HG02610 (cell line): ENCODE data around the gene CD19.
"Not testable (repeated sequence)": the region's sequence is repeated elsewhere in the genome, so short reads cannot be mapped to it uniquely, and the experiment has no call there.

Experiments used
- ATAC-seq: cut with Tn5 transposase; IDR thresholded peaks from one replicate; pipeline ENCODE4 v1.9.1; 2021; ENCODE audit warnings: mild to moderate bottlenecking, moderate library complexity; ENCODE audit not compliant: unreplicated experiment

The CD19 gene

GRCh38 chr16:28980330-28980729 lies 48.6 kb downstream of the CD19 start:
- not testable (repeated sequence) for ATAC-seq

- ATAC-seq, result no peak
These were observed 49.2 kb downstream of the CD19 start for GRCh38 chr16:28980929-28981328.

GRCh38 chr16:28981517-28981916 lies 49.7 kb downstream of the CD19 start:
- no peak for ATAC-seq

GRCh38 chr16:28982418-28982817 lies 50.6 kb downstream of the CD19 start:
- no peak for ATAC-seq

GRCh38 chr16:28982949-28983348 lies 51.2 kb downstream of the CD19 start:
- no peak for ATAC-seq

GRCh38 chr16:28983644-28984043 lies 51.9 kb downstream of the CD19 start:
- ATAC-seq, result no peak

- ATAC-seq, result no peak
These were observed 52.3 kb downstream of the CD19 start for GRCh38 chr16:28984091-28984490.

GRCh38 chr16:28984619-28985135 lies 52.9 kb downstream of the CD19 start, which contains the start of gene LAT:
LAT (plus strand) TSS chr16:28985052; CDS start chr16:28985418, 366 bp downstream.
- no peak for ATAC-seq

GRCh38 chr16:28985211-28986041 lies 53.7 kb downstream of the CD19 start:
- no peak for ATAC-seq

GRCh38 chr16:28986046-28986445 lies 54.3 kb downstream of the CD19 start:
- no peak for ATAC-seq

GRCh38 chr16:28986492-28986891 lies 54.7 kb downstream of the CD19 start:
- ATAC-seq, result no peak

- ATAC-seq, result no peak
These were observed 55.5 kb downstream of the CD19 start for GRCh38 chr16:28987170-28987853.
